Activated T-cell treated with anti-CD3 and anti-CD28 coated beads, Interleukin-2, amount 50 U/mL, for 4 hours (primary cell): ENCODE data around the gene C22orf31. TPM values are rescaled to one million over a fixed set of nuclear protein-coding genes. Genes with fewer than 3 reads are reported as not detected.
"Not testable (repeated sequence)": the region's sequence is repeated elsewhere in the genome, so short reads cannot be mapped to it uniquely, and the experiment has no call there.

Experiments used
- ATAC-seq, 2 donors: fragments of 200-7000 bp; cut with Tn5 transposase; one replicate each; pipeline ENCODE4 v1.10.0; 2021
- DNase-seq: peaks from one replicate; pipeline ENCODE4 v3.0.0-alpha.2; 2020
- H3K27me3 Mint-ChIP-seq: one replicate; pipeline ENCODE4 v1.8.0; 2021; ENCODE audit warnings: low read depth, mixed read lengths
- H3K36me3 Mint-ChIP-seq: one replicate; pipeline ENCODE4 v1.8.0; 2022; ENCODE audit warnings: mixed read lengths; ENCODE audit not compliant: insufficient read depth
- H3K4me1 Mint-ChIP-seq: one replicate; pipeline ENCODE4 v1.8.0; 2021; ENCODE audit warnings: low read depth, mixed read lengths
- H3K4me3 Mint-ChIP-seq: one replicate; pipeline ENCODE4 v1.8.0; 2021; ENCODE audit warnings: mild to moderate bottlenecking, moderate library complexity, mixed read lengths
- H3K9me3 Mint-ChIP-seq: one replicate; pipeline ENCODE4 v1.8.0; 2021; ENCODE audit warnings: mixed read lengths
- total RNA-seq, 3 donors: library from RNA; stranded (reverse); gene quantifications; one replicate each; pipeline ENCODE4 v1.2.1, GENCODE V29; 2021

C22orf31 gene
- total RNA-seq, 3 donors from 2014 or later: not detected

DNA sequence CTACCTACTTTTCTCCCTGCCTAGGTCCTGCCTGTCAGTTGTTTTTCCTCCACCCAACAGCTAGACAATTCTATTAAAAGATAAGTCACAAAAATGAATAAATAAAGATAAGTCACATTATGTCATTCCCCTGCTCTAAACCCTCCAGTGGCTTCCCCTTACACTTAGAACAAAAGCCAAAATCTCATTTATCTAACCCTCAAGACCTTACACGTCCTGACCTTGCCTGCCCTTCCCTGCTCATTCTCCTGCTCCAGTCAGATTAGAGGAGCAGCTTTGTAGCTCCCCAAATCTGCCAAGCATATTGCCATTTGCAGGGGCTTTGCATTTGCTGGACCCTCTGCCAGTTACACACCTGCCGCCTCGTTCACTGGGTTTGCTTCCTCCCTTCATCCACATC, 27.9 kb upstream of the C22orf31 start:
- Mint-ChIP-seq H3K9me3 (no peaks in the 10 kb centered on the region), H3K4me3 (no peak overlapping the region), H3K36me3 (no peaks in the 10 kb centered on the region), H3K27me3 (peaks cover 20% of the 10 kb centered on the region), H3K4me1 (no peaks in the 10 kb centered on the region)
- DNase-seq: no peak
- no peak for ATAC-seq

DNA sequence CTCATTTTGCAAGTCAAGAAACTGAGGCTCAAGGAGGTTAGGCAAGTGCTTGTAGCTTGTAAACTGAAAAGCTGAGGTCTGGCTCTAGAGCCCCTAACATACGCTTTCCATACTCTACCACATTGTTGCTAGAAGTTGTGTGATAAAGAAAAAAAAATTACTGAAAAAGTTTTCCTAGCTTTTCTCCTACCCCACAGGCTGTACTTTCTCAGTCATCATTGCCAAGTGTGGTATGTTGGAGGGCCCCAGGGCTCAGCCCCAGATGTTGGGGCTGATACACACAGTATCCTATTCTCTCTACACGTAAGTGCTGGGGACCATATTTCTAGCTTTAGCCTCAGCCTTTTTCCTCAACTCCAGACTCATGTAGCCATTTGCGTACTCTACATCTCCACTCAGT, 27.2 kb upstream of the C22orf31 start:
- Mint-ChIP-seq H3K4me3 (no peak overlapping the region), H3K4me1 (no peaks in the 10 kb centered on the region), H3K36me3 (no peaks in the 10 kb centered on the region), H3K27me3 (peaks cover 20% of the 10 kb centered on the region), H3K9me3 (no peaks in the 10 kb centered on the region)
- DNase-seq (no peak), ATAC-seq (no peak)

DNA sequence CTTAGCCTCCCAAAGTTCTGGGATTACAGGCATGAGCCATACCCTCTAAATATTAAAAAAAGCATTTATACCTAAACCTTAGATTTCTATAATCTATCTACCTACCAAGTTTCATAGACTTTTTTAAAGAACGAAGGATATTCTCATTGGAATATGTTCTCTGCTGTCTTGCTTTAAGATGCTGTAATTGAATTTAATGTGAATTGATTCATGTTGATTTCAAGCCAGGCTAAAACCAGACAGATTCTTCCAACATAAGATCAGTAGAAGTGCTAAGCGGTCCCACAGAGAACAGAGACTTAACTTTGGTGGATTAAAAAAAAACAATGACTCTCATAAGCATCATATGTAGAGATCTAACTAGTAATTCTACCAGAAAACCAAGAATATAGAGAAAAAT, 25.4 kb upstream of the C22orf31 start:
- DNase-seq: no peak
- Mint-ChIP-seq H3K4me1 (no peaks in the 10 kb centered on the region), H3K27me3 (peaks cover 19% of the 10 kb centered on the region), H3K9me3 (no peaks in the 10 kb centered on the region), H3K4me3 (no peak overlapping the region), H3K36me3 (no peaks in the 10 kb centered on the region)
- no peak for ATAC-seq

DNA sequence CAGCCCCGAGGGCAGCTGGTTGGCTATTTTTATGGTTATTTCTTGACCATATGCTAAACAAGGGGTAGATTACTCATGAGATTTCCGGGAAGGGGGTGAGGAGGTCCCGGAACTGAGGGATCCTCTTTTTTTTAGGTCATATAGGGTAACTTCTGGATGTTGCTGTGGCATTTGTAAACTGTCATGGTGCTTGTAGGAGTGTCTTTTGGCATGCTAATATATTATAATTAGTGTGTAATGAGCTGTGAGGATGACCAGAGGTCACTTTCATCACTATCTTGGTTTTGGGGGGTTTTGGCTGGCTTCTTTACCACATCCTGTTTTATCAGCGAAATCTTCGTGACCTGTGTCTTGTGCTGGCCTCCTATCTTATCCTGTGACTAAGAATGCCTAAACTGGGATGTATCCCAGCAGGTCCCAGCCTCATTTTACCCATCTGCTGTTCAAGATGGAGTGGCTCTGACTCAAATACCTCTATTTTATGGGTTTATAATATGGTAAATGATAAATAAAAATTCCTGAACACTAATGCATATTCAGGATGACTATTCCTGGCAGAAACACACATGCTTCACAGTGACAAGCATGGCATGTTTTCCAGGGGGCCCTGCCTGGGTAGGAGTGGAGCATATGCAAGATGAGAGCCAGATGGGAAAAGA, 22.4 kb upstream of the C22orf31 start:
- no peak overlapping the region for H3K4me3 Mint-ChIP-seq
- H3K9me3 Mint-ChIP-seq: no peaks in the 10 kb centered on the region
- H3K27me3 Mint-ChIP-seq: peaks cover 17% of the 10 kb centered on the region
- H3K36me3 Mint-ChIP-seq: no peaks in the 10 kb centered on the region
- DNase-seq: no peak
- ATAC-seq: no peak
- no peaks in the 10 kb centered on the region for H3K4me1 Mint-ChIP-seq

DNA sequence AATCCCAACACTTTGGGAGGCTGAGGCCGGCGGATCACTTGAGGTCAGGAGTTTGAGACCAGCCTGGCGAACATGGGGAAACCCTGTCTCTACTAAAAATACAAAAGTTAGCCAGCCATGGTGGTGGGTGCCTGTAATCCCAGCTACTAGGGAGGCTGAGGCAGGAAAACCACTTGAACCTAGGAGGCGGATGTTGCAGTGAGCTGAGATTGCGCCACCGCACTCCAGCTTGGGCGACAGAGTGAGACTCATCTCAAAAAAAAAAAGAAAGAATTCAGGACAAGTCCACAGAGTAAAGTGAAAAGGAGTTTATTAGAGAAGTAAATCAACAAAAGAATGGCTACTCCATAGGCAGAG, 21.9 kb upstream of the C22orf31 start:
- not testable (repeated sequence) for H3K36me3 Mint-ChIP-seq, DNase-seq, H3K4me1 Mint-ChIP-seq, ATAC-seq, H3K4me3 Mint-ChIP-seq, H3K9me3 Mint-ChIP-seq
- peaks cover 12% of the 10 kb centered on the region for H3K27me3 Mint-ChIP-seq

DNA sequence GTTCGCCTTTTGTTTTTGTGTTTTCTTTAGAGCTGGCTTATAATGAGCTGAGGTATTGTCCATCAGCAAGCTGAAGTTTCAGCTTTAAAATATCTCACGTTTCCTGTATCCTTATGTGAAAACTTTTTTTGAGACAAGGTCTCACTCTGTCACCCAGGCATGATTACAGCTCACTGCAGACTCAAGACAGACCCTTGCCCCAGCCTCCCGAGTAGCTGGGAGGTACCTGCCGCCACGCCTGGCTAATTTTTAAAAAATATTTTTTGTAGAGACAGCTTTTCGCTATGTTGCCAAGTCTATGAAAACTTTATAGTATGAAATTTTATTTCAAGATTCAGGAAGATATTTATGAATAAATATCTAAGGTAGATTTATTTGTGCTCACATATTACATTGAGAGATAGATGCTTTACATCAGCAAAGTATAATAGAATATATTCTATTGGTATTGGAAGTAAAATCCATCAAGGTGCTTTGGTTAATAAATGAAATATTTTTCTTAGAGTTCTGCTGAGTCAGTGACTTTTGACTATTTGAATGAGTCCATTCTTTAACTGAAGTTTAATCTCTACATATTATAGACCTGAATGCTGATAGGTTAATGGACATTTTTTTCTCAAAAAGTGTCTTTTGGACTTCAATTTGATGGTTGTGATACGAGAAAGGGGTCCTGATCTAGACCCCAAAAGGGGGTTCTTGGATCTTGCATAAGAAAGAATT, 21.4 kb upstream of the C22orf31 start:
- no peaks in the 10 kb centered on the region for H3K4me1 Mint-ChIP-seq
- no peaks in the 10 kb centered on the region for H3K36me3 Mint-ChIP-seq
- DNase-seq (no peak), ATAC-seq (no peak)
- H3K27me3 Mint-ChIP-seq: peaks cover 15% of the 10 kb centered on the region
- H3K9me3 Mint-ChIP-seq: no peaks in the 10 kb centered on the region
- no peak overlapping the region for H3K4me3 Mint-ChIP-seq

DNA sequence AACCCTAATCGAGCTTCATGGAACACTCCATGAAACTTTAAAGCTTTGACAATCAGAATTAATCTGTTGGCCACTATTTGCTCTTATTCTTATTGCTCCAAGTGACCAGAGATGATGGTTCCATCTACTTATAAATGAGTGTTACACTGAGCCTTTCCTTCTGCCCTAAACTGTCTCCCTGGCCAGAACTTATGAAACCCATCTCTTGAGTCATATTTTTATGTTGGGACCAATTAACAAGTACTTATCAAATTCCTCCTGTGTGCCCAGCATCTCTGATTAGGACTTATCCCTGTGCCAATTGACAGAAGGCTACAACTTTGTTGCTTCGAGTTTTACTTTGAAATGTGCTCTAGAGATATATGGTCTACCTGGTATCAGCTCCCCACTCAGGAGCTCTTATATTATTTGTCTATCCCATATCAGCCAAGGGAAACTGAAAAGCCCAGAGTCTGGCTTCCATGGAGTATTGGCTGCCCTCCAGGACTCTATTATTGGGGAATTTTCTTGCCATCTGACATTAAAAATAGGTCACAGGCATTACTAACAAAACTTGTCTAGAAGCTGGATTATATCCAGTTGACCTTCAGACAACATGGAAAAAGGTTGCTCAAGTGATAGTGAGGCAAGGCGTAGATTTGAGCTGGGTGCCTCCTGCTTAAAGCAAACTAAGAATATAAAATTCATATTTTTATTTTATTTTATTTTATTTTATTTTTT, 20.0 kb upstream of the C22orf31 start:
- H3K4me1 Mint-ChIP-seq: no peaks in the 10 kb centered on the region
- no peak for DNase-seq
- no peaks in the 10 kb centered on the region for H3K36me3 Mint-ChIP-seq
- ATAC-seq: no peak
- H3K9me3 Mint-ChIP-seq: no peaks in the 10 kb centered on the region
- H3K4me3 Mint-ChIP-seq: no peak overlapping the region
- peaks cover 16% of the 10 kb centered on the region for H3K27me3 Mint-ChIP-seq

DNA sequence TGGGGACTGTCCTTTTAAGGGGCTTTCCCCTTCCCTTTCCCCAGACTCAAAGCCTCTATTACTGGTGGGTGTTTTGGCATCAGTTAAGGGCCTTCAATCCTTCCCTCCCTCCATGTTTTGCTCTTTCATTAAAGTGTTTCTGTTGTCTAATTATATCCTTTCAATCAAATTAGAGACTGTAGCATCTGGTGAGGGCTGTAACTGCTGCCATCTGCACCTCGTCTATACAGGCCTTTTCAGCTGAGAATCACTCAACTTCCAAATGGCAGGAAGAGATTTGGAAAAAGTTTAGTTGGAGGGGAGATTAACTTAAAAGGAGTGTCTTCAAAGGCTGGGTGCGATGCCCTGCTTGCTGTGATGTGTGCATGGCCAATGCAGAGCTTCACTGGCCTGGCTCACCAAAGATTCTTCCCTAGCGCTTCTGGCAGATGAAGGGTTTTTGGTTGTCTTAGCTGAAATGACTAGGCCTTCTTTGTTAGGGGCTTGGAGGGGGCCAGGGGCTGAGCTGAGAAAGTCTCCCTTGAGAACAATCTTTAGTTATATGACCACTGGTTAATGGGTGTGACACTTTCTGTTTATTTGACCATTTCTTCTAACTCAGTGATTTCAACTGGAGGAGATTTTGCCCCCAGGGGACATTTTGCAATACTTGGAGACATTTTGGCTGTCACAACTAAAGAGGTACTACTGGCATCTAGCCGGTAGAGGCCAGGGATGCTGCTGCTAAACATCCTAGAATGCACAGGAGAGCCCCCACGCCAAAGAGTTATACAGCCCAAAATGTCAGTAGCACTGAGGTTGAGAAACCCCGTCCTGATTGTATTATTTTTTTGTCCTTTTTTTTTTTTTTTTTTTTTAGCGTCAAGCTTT, 18.7 kb upstream of the C22orf31 start:
- Mint-ChIP-seq H3K4me3 (no peak overlapping the region), H3K4me1 (no peaks in the 10 kb centered on the region), H3K9me3 (no peaks in the 10 kb centered on the region), H3K27me3 (peaks cover 28% of the 10 kb centered on the region), H3K36me3 (peaks cover 2% of the 10 kb centered on the region)
- DNase-seq: no peak
- ATAC-seq: no peak

DNA sequence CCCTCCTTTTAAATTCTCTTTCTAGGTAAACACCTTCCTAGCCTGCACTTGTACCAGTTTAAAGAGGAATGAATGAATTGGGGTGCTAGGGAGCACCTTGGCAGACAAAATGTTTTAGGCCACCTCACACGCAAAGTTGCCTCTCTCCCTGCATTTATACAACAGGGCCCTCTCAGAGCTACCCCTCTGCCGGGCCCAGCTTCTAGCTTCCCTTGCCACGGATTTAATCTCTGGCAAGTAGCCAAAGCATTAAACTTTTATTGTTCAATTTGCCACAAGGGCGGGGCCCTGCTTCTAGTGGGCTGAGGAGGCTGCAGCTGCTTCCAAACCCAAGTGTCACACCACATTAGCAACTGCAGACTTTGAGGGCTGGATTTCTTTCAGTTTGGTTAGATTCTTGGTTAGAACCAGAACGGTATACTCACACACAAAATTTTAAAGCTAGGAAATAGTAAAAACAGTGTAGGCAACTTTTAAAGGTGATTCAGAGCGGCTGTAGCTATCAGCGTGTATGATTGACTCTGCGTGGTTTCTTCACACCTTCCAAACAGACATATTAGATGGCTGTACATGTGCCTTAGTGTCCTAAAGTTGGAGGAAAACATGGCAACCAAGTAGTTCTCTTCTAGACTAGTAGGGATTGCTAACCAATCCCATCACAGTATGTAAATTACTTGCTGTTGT, 17.7 kb upstream of the C22orf31 start:
- no peak overlapping the region for H3K4me3 Mint-ChIP-seq
- peaks cover under 1% of the 10 kb centered on the region for H3K4me1 Mint-ChIP-seq
- peaks cover 2% of the 10 kb centered on the region for H3K36me3 Mint-ChIP-seq
- DNase-seq (no peak), ATAC-seq (no peak)
- peaks cover 35% of the 10 kb centered on the region for H3K27me3 Mint-ChIP-seq
- H3K9me3 Mint-ChIP-seq: no peaks in the 10 kb centered on the region

DNA sequence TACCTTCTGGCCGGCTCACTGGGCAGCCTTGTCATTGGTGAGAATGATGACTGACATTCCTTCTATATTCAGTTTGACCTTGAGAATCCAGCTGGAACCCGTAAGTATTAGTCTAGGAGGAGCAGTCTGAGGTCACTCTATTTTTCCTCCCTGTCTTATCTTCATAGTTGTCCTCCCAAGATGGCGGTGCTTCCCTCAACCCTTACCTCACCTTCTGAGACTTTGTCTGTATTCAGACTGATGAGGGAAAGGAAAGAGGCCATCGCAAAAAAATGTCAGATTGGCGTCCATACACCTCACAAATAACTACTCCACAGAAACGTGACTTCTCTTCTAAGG, 17.2 kb upstream of the C22orf31 start:
- H3K27me3 Mint-ChIP-seq: peaks cover 41% of the 10 kb centered on the region
- H3K4me1 Mint-ChIP-seq: peaks cover 6% of the 10 kb centered on the region
- H3K4me3 Mint-ChIP-seq: no peak overlapping the region
- H3K36me3 Mint-ChIP-seq: peaks cover 2% of the 10 kb centered on the region
- no peaks in the 10 kb centered on the region for H3K9me3 Mint-ChIP-seq
- ATAC-seq (no peak), DNase-seq (no peak)

DNA sequence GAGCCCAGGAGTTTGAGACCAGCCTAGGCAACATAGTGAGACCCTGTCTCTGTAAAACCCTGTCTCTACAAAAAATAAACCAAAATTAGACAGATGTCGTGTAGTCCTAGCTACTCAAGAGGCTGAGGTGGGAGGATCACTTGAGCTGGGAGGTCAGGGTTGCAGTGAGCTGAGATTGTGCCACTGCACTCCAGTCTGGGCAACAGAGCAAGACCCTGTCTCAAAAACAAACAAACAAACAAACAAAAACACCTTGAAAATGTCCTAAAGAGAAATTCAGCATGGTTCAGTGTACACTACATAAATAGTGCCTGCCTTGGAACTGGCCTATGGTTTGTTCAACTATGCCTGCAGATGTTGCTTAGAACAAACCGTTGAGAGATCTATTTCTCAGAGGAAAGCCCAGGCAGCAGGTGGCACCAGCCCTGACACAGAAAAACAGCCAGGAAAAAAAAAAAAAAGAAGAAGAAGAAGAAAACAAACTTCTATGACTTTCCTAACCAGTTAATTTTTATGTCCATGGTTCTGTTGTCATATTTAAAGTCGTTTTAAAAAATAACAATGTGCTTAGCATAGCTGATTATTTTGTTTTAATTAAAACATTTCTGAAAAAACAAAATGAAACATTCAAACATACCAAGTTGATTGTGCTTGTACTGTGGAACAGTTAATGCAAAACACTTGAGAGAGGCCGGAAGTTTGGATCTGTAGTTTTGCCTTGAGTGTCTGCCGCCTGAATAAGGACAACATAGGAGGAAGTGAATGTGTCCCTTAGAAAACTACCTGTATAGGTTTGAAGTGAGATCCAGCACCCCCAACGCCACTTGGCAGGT, 16.6 kb upstream of the C22orf31 start:
- peaks cover 42% of the 10 kb centered on the region for H3K27me3 Mint-ChIP-seq
- ATAC-seq: no peak

DNA sequence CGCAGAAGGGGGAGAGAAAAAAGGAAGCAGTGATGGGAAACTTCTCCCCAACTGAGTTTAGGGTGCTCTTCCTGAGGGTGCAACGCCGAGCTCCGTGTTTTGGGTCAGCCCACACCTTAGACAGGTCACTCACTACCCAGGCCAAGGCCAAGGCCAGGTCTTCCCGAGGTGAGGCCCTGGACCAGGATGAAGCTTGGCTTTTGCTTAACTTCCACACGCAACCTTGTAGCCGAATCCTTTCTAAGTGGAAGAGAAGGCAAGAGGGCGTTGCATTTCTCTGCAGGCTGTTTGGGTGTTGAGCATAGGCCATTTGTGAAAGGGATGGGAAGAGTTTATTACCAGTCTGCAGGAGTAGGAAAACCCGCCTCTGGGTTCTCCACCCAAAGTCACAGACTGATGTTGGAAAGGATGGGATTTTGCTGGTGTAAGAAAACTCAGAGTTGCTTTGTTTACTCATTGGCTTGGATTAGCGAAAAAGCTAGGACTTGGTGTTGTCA, 12.7 kb upstream of the C22orf31 start:
- Mint-ChIP-seq H3K4me1 (peaks cover 22% of the 10 kb centered on the region), H3K4me3 (peak overlapping the region; percentile 46), H3K27me3 (peaks cover 60% of the 10 kb centered on the region), H3K9me3 (no peaks in the 10 kb centered on the region), H3K36me3 (peaks cover 2% of the 10 kb centered on the region)
- DNase-seq (no peak), ATAC-seq (no peak)

More for the DNA sequence above, 16.6 kb upstream of the C22orf31 start:
- H3K36me3 Mint-ChIP-seq: peaks cover 2% of the 10 kb centered on the region
- peaks cover 7% of the 10 kb centered on the region for H3K4me1 Mint-ChIP-seq
- H3K4me3 Mint-ChIP-seq: no peak overlapping the region
- no peak for DNase-seq
- H3K9me3 Mint-ChIP-seq: no peaks in the 10 kb centered on the region

DNA sequence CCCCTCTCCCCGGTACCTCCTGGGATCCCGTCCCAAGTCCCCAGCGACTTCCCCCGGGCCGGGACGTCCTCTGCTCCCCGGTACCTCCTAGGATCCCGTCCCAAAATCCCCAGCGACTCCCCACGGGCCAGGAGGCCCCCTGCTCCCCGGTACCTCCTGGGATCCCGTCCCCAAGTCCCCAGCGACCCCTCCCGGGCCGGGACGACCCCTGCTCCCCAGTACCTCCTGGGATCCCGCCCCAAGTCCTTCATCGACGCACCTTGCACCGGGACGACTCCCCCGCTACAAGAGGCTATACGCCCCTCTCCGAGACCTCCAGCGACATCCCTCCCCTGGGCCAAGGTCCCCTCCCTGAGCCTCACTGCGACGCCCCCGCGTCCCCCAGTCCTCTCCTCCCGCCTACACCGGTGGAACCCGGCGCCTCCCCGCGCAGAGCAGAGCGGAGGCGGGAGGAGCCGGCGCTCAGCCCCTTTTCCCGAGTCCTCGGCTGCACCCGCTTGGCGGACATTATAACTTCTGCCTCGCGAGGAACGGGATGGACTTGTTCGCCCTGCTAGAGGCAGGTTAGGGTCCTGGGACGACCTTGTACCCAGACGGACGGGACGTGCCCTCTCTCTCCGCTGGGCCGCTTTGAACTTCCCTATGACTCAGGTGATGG, 12.1 kb upstream of the C22orf31 start:
- ATAC-seq (no peak), DNase-seq (peak; percentile 20)
- Mint-ChIP-seq H3K36me3 (peaks cover 2% of the 10 kb centered on the region), H3K4me3 (peak overlapping the region; percentile 46), H3K4me1 (peaks cover 22% of the 10 kb centered on the region), H3K27me3 (peaks cover 61% of the 10 kb centered on the region), H3K9me3 (no peaks in the 10 kb centered on the region)
